ENCODE results near the gene NLK. TPM values are rescaled to one million over a fixed set of nuclear protein-coding genes. Genes with fewer than 3 reads are reported as not detected.
A peak's percentile ranks its signal among the peaks of the same experiment; 100 is the strongest.

NLK gene
- total RNA-seq, 1 experiment from 2014 or later = 40.3 TPM

DNA sequence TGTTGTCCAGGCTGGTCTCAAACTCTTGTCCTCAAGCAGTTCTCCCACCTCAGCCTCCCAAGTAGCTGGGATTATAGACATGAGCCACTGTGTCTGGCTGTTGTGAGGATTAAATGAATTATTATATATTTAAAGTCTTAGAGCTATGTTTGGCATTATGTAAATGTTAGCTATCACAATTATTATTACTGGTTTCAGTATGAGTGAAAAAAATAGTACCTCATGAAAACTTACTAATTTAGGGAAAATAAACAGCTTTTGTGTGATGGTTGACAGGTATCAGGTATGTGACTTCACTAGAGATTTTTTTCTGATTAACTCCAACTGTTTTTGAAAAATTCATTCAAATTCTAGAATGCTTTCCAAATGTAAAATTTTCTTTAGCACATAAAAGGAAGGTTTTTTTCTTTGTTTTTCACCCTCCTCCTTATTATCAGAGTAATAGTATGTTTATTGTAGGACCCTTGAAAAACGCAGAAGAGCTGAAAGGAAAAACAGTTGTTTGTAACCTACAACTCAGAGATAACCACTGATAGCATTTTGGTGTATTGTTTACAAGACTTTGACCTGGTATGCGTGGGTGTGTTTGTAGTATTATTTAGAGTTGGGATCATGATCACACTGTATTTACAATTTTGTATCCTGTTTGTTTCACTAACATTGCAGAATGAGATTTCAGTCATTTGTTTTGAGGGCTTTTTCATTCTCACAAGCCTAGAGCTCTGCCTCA is 13.2 kb downstream of the NLK start (continued):
- TF ChIP-seq JAZF1 (CRISPR knock-in tag; IDR thresholded peaks at IDR 0.05) (no peak), KAT7 (CRISPR knock-in tag; IDR thresholded peaks at IDR 0.05; ENCODE audit: borderline replicate concordance) (no peak), ZNF219 (CRISPR knock-in tag; IDR thresholded peaks at IDR 0.05; ENCODE audit: borderline replicate concordance) (no peak), TCF7 (CRISPR knock-in tag; IDR thresholded peaks at IDR 0.05; ENCODE audit: low read depth) (no peak), CBFB (CRISPR knock-in tag; IDR thresholded peaks at IDR 0.05; ENCODE audit: low read depth) (no peak), NFYB (CRISPR knock-in tag; conservative IDR thresholded peaks at IDR 0.05; ENCODE audit: low read depth) (no peak), ZNF423 (CRISPR knock-in tag; IDR thresholded peaks at IDR 0.05) (no peak), ATF1 (CRISPR knock-in tag; IDR thresholded peaks at IDR 0.05) (no peak)
- TF ChIP-seq, protein P1, sequence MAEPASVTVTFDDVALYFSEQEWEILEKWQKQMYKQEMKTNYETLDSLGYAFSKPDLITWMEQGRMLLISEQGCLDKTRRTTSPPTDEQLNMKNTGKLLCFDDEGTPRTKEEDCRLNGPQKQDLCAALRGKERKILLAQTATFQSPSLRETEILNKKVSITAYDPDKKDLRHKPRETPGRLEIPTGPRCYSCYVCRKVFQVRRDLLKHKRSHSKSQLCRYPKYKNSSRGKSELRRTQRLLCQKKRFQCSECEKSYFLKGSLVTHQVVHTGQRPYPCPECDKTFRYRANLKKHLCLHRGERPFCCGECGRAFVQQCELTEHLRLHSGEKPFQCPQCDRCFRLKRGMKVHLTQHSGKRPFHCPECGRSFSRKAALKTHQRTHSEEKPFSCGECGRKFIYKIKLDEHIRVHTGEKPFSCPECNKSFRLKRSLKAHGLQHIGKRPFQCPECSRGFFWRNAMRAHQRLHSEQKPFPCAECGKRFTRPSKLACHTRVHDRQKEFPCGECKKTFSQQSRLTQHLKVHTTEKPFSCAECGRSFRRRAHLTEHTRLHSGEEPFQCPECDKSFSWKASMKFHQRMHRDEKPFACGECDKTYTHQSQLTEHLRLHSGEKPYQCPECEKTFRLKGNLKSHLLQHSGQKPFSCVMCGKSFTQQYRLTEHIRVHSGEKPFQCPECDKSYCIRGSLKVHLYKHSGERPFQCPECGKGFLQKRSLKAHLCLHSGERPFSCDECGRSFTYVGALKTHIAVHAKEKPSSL (CRISPR knock-in tag; conservative IDR thresholded peaks at IDR 0.05) = no peak

GRCh38 chr17:28056276-28056620 is 13.8 kb downstream of the NLK start:
- Mint-ChIP-seq H3K27me3 (ENCODE audit: low read depth) (no peaks in the 10 kb centered on the region), H3K36me3 (no peaks in the 10 kb centered on the region), H3K4me1 (peaks cover 63% of the 10 kb centered on the region), H3K9me3 (no peaks in the 10 kb centered on the region), H3K4me3 (no peak overlapping the region), H3K27ac (peak overlapping the region; percentile 94)
- no peak for ATAC-seq
- CTCF ChIA-PET = no interaction called here
- DNase-seq (ENCODE audit: low spot score) = no peak
- TF ChIP-seq PRRX2 (CRISPR knock-in tag; IDR thresholded peaks at IDR 0.05) = no peak
- POLR2A ChIA-PET = no interaction called here

- ATAC-seq (no peak), DNase-seq (ENCODE audit: low spot score) (no peak)
- Mint-ChIP-seq H3K4me1 (peaks cover 52% of the 10 kb centered on the region), H3K36me3 (no peaks in the 10 kb centered on the region), H3K9me3 (no peaks in the 10 kb centered on the region), H3K4me3 (no peak overlapping the region), H3K27me3 (ENCODE audit: low read depth) (no peaks in the 10 kb centered on the region), H3K27ac (no peak overlapping the region)
- ChIA-PET POLR2A (no interaction called here), CTCF (interaction anchor here (1.2 kb wide), 1 partner anchor 165 kb away, joined by 3 read pairs; the partner anchor contains the start of gene LYRM9)
- TF ChIP-seq ATF2 (CRISPR knock-in tag; IDR thresholded peaks at IDR 0.05; ENCODE audit: borderline replicate concordance, low read depth) = no peak
- TF ChIP-seq GABPB1 (CRISPR knock-in tag; IDR thresholded peaks at IDR 0.05) = peak; percentile 51; the same call in 1 of the 2 replicates
Observed at GRCh38 chr17:28057731-28058246, 15.3 kb downstream of the NLK start.

- Mint-ChIP-seq H3K9me3 (no peaks in the 10 kb centered on the region), H3K36me3 (no peaks in the 10 kb centered on the region), H3K4me1 (peaks cover 42% of the 10 kb centered on the region), H3K27ac (no peak overlapping the region), H3K4me3 (no peak overlapping the region), H3K27me3 (ENCODE audit: low read depth) (no peaks in the 10 kb centered on the region)
- DNase-seq (ENCODE audit: low spot score) (no peak), ATAC-seq (no peak)
- ChIA-PET POLR2A (no interaction called here), CTCF (interaction anchor here (0.6 to 1.0 kb wide), 2 partner anchors 19 to 171 kb away, joined by 3 read pairs; no protein-coding TSS in a partner anchor)
- TF ChIP-seq NR1H2 (CRISPR knock-in tag; IDR thresholded peaks at IDR 0.05) (no peak), JUN (CRISPR knock-in tag; IDR thresholded peaks at IDR 0.05) (no peak), GTF2I (CRISPR knock-in tag; conservative IDR thresholded peaks at IDR 0.05) (no peak), ZSCAN18 (CRISPR knock-in tag; IDR thresholded peaks at IDR 0.05) (no peak), ZNF416 (CRISPR knock-in tag; IDR thresholded peaks at IDR 0.05) (no peak), OVOL2 (CRISPR knock-in tag; IDR thresholded peaks at IDR 0.05; ENCODE audit: borderline replicate concordance) (no peak), SP1 (CRISPR knock-in tag; conservative IDR thresholded peaks at IDR 0.05) (no peak), RORB (CRISPR knock-in tag; IDR thresholded peaks at IDR 0.05) (no peak), ESRRA (CRISPR knock-in tag; IDR thresholded peaks at IDR 0.05; ENCODE audit: borderline replicate concordance) (no peak)
- TF ChIP-seq, protein P2, sequence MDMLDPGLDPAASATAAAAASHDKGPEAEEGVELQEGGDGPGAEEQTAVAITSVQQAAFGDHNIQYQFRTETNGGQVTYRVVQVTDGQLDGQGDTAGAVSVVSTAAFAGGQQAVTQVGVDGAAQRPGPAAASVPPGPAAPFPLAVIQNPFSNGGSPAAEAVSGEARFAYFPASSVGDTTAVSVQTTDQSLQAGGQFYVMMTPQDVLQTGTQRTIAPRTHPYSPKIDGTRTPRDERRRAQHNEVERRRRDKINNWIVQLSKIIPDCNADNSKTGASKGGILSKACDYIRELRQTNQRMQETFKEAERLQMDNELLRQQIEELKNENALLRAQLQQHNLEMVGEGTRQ (CRISPR knock-in tag; IDR thresholded peaks at IDR 0.05) = no peak
- TF ChIP-seq, protein P3, sequence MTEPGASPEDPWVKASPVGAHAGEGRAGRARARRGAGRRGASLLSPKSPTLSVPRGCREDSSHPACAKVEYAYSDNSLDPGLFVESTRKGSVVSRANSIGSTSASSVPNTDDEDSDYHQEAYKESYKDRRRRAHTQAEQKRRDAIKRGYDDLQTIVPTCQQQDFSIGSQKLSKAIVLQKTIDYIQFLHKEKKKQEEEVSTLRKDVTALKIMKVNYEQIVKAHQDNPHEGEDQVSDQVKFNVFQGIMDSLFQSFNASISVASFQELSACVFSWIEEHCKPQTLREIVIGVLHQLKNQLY (CRISPR knock-in tag; IDR thresholded peaks at IDR 0.05) = no peak
- TF ChIP-seq, protein P4, sequence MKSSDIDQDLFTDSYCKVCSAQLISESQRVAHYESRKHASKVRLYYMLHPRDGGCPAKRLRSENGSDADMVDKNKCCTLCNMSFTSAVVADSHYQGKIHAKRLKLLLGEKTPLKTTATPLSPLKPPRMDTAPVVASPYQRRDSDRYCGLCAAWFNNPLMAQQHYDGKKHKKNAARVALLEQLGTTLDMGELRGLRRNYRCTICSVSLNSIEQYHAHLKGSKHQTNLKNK (CRISPR knock-in tag; IDR thresholded peaks at IDR 0.05) = no peak
Observed at GRCh38 chr17:28059675-28060074, 17.2 kb downstream of the NLK start.
